ENCODE measurements around the gene FAM110A. TPM values are rescaled to one million over a fixed set of nuclear protein-coding genes. Genes with fewer than 3 reads are reported as not detected.
"Not testable (repeated sequence)": the region's sequence is repeated elsewhere in the genome, so short reads cannot be mapped to it uniquely, and the experiment has no call there.

FAM110A gene
- total RNA-seq: 1 to 10 TPM; 1.4 to 3.2 (median 2.0) TPM

DNA sequence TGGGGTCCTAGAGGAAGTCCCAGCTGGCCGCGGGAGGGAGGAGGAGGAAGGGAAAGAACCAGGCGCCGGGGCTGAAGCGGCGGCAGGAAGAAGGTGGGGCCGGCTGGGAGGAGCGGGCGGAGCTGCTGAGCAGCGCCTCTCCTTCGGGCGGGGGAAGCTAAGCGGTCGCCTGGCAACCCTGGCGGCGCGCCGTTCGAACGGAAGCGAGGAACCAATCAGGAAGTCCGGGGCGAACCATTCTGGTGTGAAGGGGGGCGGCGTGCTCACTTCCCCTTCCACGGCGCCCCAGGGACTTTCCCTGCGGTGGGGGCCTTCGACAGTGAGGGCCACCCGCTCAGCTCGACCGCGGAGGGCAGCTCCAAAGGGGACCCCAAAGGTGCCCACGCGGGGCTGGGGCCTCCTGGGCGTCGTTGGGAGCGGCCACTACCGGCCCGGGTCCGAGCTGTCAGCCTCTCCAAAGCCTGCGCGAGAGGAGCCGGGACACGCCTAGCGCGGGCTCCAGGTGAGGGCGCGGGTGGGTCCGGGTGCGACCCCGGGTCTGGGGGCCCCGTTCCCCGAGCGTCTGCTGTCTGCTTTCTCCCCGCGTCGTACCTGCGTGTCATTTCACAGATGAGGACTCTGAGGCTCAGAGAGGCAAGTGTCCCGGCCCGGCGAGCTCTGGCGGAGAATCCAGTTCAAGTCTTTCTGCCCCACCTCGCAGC, at the start of gene FAM110A:
FAM110A (plus strand) TSS at position 266 of the 701 bp plus-strand sequence. CDS start 11,090 bp downstream, outside the sequence.
- Histone ChIP-seq H3K36me3 (no peaks in the 10 kb centered on the region), H3K4me1 (peaks cover 0 to 29% (median 0%) of the 10 kb centered on the region in 3 donors), H3K27ac (peak within 1 kb of the TSS in 3 of 4 donors; percentile 74 to 82 (median 75)), H3K27me3 (no peaks in the 10 kb centered on the region), H3K9me3 (peaks cover 0 to 9% (median 0%) of the 10 kb centered on the region in 3 donors), H3K4me3 (peak within 1 kb of the TSS; percentile 53 to 87)
- WGBS, 2 donors (ENCODE audit: low coverage in 1 of 2): 0% methylated on average over 3 of the region's 64 CpGs; no CpG with 5 or more reads in 1 of the 2 donors
- peak; percentile 99 for ATAC-seq
- TF ChIP-seq, protein P1, sequence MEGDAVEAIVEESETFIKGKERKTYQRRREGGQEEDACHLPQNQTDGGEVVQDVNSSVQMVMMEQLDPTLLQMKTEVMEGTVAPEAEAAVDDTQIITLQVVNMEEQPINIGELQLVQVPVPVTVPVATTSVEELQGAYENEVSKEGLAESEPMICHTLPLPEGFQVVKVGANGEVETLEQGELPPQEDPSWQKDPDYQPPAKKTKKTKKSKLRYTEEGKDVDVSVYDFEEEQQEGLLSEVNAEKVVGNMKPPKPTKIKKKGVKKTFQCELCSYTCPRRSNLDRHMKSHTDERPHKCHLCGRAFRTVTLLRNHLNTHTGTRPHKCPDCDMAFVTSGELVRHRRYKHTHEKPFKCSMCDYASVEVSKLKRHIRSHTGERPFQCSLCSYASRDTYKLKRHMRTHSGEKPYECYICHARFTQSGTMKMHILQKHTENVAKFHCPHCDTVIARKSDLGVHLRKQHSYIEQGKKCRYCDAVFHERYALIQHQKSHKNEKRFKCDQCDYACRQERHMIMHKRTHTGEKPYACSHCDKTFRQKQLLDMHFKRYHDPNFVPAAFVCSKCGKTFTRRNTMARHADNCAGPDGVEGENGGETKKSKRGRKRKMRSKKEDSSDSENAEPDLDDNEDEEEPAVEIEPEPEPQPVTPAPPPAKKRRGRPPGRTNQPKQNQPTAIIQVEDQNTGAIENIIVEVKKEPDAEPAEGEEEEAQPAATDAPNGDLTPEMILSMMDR (IDR thresholded peaks at IDR 0.05): no peak
- TF ChIP-seq POLR2AphosphoS5 (IDR thresholded peaks at IDR 0.05) (peak; percentile 58), POLR2A (IDR thresholded peaks at IDR 0.05) (peak in 1 of 2 donors; percentile 18), EP300 (IDR thresholded peaks at IDR 0.05) (no peak)

DNA sequence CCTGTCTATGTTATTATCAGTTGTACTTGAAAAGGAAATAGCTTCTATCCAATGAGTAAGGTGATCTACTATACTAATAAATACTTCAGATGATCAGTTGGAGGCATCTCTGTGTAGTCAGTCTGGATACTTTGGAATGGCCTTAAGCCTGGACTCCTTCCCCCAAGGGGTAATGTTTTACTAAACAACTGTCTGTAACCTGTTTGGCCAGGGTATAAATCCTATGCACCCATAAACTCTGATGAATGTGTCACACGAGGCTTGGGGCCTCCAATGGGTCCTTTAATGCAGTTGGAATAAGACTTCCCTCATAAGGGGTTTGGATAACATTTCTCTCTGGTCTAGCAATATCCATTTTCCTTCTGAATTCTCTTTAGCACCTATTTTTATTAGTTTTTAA, 45.7 kb upstream of the FAM110A start:
- Histone ChIP-seq H3K36me3 (no peaks in the 10 kb centered on the region), H3K27me3 (peaks cover 15% of the 10 kb centered on the region), H3K4me1 (no peaks in the 10 kb centered on the region), H3K4me3 (no peak overlapping the region), H3K27ac (no peak overlapping the region), H3K9me3 (peaks cover 0 to 24% (median 0%) of the 10 kb centered on the region in 3 donors)
- no peak for ATAC-seq
- 17 to 31% methylated on average over 1 of the region's 1 CpG for WGBS, 2 donors (ENCODE audit: low coverage in 1 of 2)
- TF ChIP-seq POLR2AphosphoS5 (IDR thresholded peaks at IDR 0.05): no peak
- TF ChIP-seq, protein P1 (IDR thresholded peaks at IDR 0.05): no peak
- no peak for TF ChIP-seq EP300 (IDR thresholded peaks at IDR 0.05)
- no peak for TF ChIP-seq POLR2A (IDR thresholded peaks at IDR 0.05)

DNA sequence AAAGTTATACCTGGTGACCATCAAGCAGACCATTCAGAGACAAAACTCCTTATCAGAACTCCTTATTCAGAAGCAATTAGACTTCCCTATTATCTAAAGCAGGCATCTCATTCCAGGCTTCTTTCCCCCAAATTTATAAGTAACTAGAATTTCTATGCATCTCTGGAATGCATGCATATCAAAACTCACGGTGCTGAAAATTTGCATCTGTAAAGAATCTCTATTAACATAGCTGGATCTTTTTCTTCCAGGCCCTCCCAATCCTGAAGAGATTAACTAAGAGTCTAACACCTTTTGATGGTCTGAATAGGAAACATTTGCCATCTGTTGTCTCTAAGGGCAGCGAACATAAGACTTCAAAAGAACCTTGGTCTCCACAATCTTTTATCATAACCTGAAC, 42.5 kb upstream of the FAM110A start:
- Histone ChIP-seq H3K27me3 (peaks cover 15% of the 10 kb centered on the region), H3K36me3 (no peaks in the 10 kb centered on the region), H3K4me3 (no peak overlapping the region), H3K9me3 (peaks cover 0 to 13% (median 0%) of the 10 kb centered on the region in 3 donors), H3K27ac (no peak overlapping the region), H3K4me1 (no peaks in the 10 kb centered on the region)
- WGBS, 2 donors (ENCODE audit: low coverage in 1 of 2): 44 to 56% methylated on average over 2 of the region's 2 CpGs
- TF ChIP-seq POLR2AphosphoS5 (IDR thresholded peaks at IDR 0.05) (no peak), POLR2A (IDR thresholded peaks at IDR 0.05) (no peak), EP300 (IDR thresholded peaks at IDR 0.05) (no peak)
- TF ChIP-seq, protein P1 (IDR thresholded peaks at IDR 0.05): no peak
- ATAC-seq: no peak

DNA sequence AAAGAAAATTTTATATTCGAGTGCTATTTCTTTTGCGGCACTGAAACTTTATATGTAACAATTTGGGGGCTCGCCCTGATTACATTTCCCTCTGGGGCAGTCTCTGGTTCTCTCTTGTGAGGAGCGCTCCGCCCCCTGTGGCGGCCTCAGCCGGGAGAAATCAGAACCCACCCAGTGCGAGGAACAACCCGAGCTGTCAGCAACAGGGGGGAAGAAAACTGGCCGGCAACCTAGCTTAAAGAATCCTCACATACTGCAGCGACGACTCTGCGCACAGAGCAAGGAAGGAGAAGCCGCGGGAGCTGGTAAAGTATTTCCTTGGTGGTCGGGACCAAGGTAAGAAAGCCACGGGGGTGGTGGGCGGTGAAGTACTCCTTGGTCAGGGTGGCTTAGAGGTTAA, 41.3 kb upstream of the FAM110A start:
- Histone ChIP-seq H3K27ac (no peak overlapping the region), H3K9me3 (peaks cover 0 to 13% (median 0%) of the 10 kb centered on the region in 3 donors), H3K4me1 (no peaks in the 10 kb centered on the region), H3K27me3 (peaks cover 11% of the 10 kb centered on the region), H3K36me3 (no peaks in the 10 kb centered on the region), H3K4me3 (no peak overlapping the region)
- WGBS, 2 donors (ENCODE audit: low coverage in 1 of 2): 91 to 100% methylated on average over 2 to 10 of the region's 18 CpGs
- ATAC-seq: no peak
- no peak for TF ChIP-seq POLR2A (IDR thresholded peaks at IDR 0.05)
- no peak for TF ChIP-seq EP300 (IDR thresholded peaks at IDR 0.05)
- TF ChIP-seq POLR2AphosphoS5 (IDR thresholded peaks at IDR 0.05): no peak
- TF ChIP-seq, protein P1 (IDR thresholded peaks at IDR 0.05): no peak

DNA sequence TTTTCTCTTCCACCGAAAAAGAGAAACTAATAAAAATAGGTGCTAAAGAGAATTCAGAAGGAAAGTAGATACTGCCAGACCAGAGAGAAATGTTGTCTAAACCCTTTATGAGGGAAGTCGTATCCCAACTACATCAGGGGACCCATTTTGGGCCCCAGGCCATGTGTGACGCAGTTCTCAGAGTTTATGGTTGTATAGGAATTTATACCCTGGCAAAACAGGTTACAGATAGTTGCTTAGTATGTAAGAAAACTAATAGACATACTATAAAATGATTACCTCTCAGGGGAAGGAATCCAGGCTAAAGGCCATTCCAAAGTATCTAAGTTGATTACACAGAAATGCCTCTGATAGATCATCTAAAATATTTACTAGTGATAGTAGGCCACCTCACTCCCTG, 36.6 kb upstream of the FAM110A start:
- no peak for ATAC-seq
- Histone ChIP-seq H3K9me3 (peaks cover 0 to 7% (median 0%) of the 10 kb centered on the region in 3 donors), H3K27ac (no peak overlapping the region), H3K27me3 (peaks cover 29% of the 10 kb centered on the region), H3K36me3 (no peaks in the 10 kb centered on the region), H3K4me1 (no peaks in the 10 kb centered on the region), H3K4me3 (no peak overlapping the region)
- WGBS, 2 donors (ENCODE audit: low coverage in 1 of 2): 64 to 90% methylated on average over 1 to 3 of the region's 3 CpGs
- TF ChIP-seq POLR2A (IDR thresholded peaks at IDR 0.05) (no peak), POLR2AphosphoS5 (IDR thresholded peaks at IDR 0.05) (no peak), EP300 (IDR thresholded peaks at IDR 0.05) (no peak)
- TF ChIP-seq, protein P1 (IDR thresholded peaks at IDR 0.05): no peak

DNA sequence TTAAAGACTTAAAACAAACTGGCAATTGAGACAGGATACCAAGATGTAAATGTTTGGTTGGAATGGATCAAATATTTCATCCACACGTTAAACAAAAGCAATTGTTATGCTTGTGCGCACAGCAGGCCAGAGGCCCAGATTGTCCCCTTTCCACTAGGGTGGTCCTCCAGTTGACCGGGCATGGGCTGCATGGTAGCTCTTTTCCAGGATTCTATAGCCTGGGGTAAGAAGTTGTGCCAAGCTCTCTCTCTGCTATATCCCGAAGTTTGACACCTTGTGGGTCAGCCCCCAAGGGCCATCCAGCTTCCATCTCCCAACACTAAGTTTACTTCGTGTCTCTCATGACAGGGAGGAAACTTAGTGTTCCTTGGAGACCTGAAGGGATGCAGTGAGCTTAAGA, 34.8 kb upstream of the FAM110A start:
- not testable (repeated sequence) for H3K4me3 ChIP-seq, H3K4me1 ChIP-seq, ATAC-seq, H3K36me3 ChIP-seq, H3K27ac ChIP-seq, H3K9me3 ChIP-seq
- H3K27me3 ChIP-seq: peaks cover 25% of the 10 kb centered on the region
- WGBS, 2 donors (ENCODE audit: low coverage in 1 of 2): 58 to 67% methylated on average over 3 of the region's 5 CpGs

DNA sequence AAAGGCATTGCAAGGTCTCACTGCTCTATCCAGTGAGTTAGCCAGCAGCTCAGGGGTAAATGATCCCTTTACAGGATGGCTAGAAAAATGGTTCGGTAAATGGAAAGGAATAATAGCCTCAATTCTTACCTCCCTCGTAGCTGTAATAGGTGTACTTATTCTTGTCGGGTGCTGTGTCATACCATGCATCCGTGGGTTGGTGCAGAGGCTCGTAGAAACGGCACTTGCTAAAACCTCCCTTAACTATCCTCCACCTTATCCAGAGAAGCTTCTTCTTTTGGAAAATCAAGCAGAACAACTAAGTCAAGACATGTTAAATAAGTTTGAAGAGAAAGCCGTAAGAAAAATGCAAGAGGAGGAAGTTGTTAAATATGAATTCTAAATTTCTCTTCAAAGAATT, 33.5 kb upstream of the FAM110A start:
- WGBS, 2 donors (ENCODE audit: low coverage in 1 of 2): 85 to 88% methylated on average over 3 to 7 of the region's 7 CpGs
- not testable (repeated sequence) for H3K36me3 ChIP-seq, H3K9me3 ChIP-seq, H3K27ac ChIP-seq, H3K4me3 ChIP-seq, ATAC-seq, H3K4me1 ChIP-seq
- peaks cover 25% of the 10 kb centered on the region for H3K27me3 ChIP-seq

Data from gastroesophageal sphincter (tissue), 4 donors.